ENCODE data around the gene EPB41L2. TPM values are rescaled to one million over a fixed set of nuclear protein-coding genes. Genes with fewer than 3 reads are reported as not detected.

The EPB41L2 gene
- total RNA-seq, 4 donors from 2014 or later: 45.3 to 102 (median 61.9) TPM

DNA sequence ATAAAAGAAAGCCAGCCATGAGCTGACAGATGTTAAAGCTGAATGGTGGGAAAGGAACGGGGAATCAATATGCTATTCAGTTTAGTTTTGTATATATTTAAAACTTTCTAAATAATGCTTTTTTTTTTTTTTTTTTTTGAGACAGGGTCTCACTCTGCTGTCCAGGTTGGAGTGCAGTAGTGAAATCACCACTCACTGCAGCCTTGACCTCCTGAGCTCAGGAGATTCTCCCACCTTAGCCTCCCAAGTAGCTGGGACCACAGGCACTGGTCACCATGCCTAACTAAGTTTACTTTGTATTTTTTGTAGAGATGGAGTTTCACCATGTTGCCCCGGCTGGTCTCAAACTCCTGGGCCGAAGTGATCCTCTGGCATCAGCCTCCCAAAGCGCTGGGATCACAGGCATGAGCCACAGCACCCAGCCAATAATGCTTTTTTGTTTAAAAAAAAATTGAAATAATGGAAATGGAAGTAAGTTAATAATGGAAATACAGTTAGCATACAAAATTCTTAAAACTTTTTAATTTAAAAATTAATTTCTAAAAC is 19.1 kb downstream of the EPB41L2 start:
- intact Hi-C loops (cut with DNase I; ENCODE audit: low total_unique reads) (no loop called here), in situ Hi-C loops (cut with MboI; ENCODE audit: low pct_ligation_motif_present in 1 of 4, low pct_unique_long_range_greater_than_20kb in 1 of 4, low sequenced_read_pairs in 3 of 4) (no loop called here)

DNA sequence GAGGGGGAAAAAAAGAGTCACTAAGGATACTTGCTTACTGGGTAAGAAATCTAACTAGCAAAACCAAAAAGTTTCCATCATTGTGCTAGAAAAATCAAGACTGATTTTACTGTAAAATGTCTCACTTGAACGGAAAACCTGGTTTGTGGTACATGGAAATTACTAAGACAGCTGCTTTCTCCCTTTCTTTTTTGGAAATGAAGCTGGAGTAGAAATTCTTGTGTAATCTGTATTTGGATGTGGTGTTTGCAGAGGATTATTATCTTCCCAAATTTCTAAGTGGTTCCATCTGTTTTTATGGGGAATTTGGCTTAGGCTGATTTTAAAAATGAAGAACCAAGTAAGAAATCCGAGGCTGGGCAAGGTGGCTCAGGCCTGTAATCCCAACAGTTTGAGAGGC is 20.4 kb downstream of the EPB41L2 start:
- Histone ChIP-seq H3K4me3 (no peak overlapping the region), H3K36me3 (no peaks in the 10 kb centered on the region), H3K27me3 (no peaks in the 10 kb centered on the region), H3K27ac (peak overlapping the region in 3 of 4 donors; percentile 6 to 18 (median 16)), H3K4me1 (peaks cover 0 to 21% (median 3%) of the 10 kb centered on the region in 4 donors), H3K9me3 (no peaks in the 10 kb centered on the region)
- in situ Hi-C loops (cut with MboI; ENCODE audit: low pct_ligation_motif_present in 1 of 4, low pct_unique_long_range_greater_than_20kb in 1 of 4, low sequenced_read_pairs in 3 of 4) (no loop called here), intact Hi-C loops (cut with DNase I; ENCODE audit: low total_unique reads) (no loop called here)
- 67 to 79% methylated on average over 2 of the region's 2 CpGs for WGBS, 2 donors (ENCODE audit: low coverage in 1 of 2)
- TF ChIP-seq POLR2A (IDR thresholded peaks at IDR 0.05): no peak
- TF ChIP-seq, protein P1, sequence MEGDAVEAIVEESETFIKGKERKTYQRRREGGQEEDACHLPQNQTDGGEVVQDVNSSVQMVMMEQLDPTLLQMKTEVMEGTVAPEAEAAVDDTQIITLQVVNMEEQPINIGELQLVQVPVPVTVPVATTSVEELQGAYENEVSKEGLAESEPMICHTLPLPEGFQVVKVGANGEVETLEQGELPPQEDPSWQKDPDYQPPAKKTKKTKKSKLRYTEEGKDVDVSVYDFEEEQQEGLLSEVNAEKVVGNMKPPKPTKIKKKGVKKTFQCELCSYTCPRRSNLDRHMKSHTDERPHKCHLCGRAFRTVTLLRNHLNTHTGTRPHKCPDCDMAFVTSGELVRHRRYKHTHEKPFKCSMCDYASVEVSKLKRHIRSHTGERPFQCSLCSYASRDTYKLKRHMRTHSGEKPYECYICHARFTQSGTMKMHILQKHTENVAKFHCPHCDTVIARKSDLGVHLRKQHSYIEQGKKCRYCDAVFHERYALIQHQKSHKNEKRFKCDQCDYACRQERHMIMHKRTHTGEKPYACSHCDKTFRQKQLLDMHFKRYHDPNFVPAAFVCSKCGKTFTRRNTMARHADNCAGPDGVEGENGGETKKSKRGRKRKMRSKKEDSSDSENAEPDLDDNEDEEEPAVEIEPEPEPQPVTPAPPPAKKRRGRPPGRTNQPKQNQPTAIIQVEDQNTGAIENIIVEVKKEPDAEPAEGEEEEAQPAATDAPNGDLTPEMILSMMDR (IDR thresholded peaks at IDR 0.05): no peak
- TF ChIP-seq EP300 (IDR thresholded peaks at IDR 0.05; ENCODE audit: low read depth): no peak
- no peak for TF ChIP-seq POLR2AphosphoS5 (IDR thresholded peaks at IDR 0.05)
- DNase-seq: no peak

More for the DNA sequence above, 19.1 kb downstream of the EPB41L2 start:
- TF ChIP-seq, protein P1 (IDR thresholded peaks at IDR 0.05): no peak
- TF ChIP-seq POLR2AphosphoS5 (IDR thresholded peaks at IDR 0.05): no peak
- TF ChIP-seq EP300 (IDR thresholded peaks at IDR 0.05; ENCODE audit: low read depth): no peak
- TF ChIP-seq POLR2A (IDR thresholded peaks at IDR 0.05): no peak
- WGBS, 2 donors (ENCODE audit: low coverage in 1 of 2): 81 to 88% methylated on average over 4 of the region's 4 CpGs
- Histone ChIP-seq H3K9me3 (no peaks in the 10 kb centered on the region), H3K4me3 (no peak overlapping the region), H3K27ac (no peak overlapping the region), H3K4me1 (peaks cover 0 to 15% (median 3%) of the 10 kb centered on the region in 4 donors), H3K36me3 (no peaks in the 10 kb centered on the region), H3K27me3 (no peaks in the 10 kb centered on the region)
- DNase-seq: no peak

DNA sequence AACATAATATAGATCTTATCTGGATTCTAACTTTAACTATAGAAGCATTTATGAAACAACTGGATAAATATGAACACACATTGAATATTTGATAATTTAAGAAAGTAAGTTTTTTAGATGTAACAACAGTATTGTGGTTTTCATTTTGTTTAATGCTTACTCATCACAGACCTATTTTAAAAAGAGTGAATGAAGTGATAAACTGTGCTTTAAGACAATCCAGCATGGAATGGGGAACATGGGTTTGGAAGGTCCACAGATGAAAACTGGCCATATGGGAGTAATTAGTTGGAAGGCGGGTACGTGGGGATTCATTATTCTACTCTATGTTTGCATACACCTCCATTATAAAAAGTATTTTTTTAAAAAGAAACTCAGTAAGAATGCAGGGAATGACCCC is 21.2 kb downstream of the EPB41L2 start:
- Histone ChIP-seq H3K9me3 (no peaks in the 10 kb centered on the region), H3K27me3 (no peaks in the 10 kb centered on the region), H3K4me3 (no peak overlapping the region), H3K4me1 (peaks cover 0 to 21% (median 5%) of the 10 kb centered on the region in 4 donors), H3K36me3 (no peaks in the 10 kb centered on the region), H3K27ac (no peak overlapping the region)
- intact Hi-C loops (cut with DNase I; ENCODE audit: low total_unique reads) (no loop called here), in situ Hi-C loops (cut with MboI; ENCODE audit: low pct_ligation_motif_present in 1 of 4, low pct_unique_long_range_greater_than_20kb in 1 of 4, low sequenced_read_pairs in 3 of 4) (no loop called here)
- TF ChIP-seq POLR2AphosphoS5 (IDR thresholded peaks at IDR 0.05): no peak
- no peak for TF ChIP-seq POLR2A (IDR thresholded peaks at IDR 0.05)
- TF ChIP-seq, protein P1 (IDR thresholded peaks at IDR 0.05): no peak
- DNase-seq: no peak
- 76 to 97% methylated on average over 2 of the region's 2 CpGs for WGBS, 2 donors (ENCODE audit: low coverage in 1 of 2)

GRCh38 chr6:131040866-131041265 is 22.2 kb downstream of the EPB41L2 start:
- Histone ChIP-seq H3K27ac (no peak overlapping the region), H3K27me3 (no peaks in the 10 kb centered on the region), H3K4me1 (peaks cover 0 to 30% (median 10%) of the 10 kb centered on the region in 4 donors), H3K4me3 (no peak overlapping the region), H3K36me3 (no peaks in the 10 kb centered on the region), H3K9me3 (no peaks in the 10 kb centered on the region)
- 78 to 89% methylated on average over 4 of the region's 4 CpGs for WGBS, 2 donors (ENCODE audit: low coverage in 1 of 2)
- intact Hi-C loops (cut with DNase I; ENCODE audit: low total_unique reads): no loop called here
- no peak for DNase-seq
- no peak for TF ChIP-seq POLR2A (IDR thresholded peaks at IDR 0.05)
- TF ChIP-seq, protein P1 (IDR thresholded peaks at IDR 0.05): no peak
- TF ChIP-seq POLR2AphosphoS5 (IDR thresholded peaks at IDR 0.05): no peak
- no peak for TF ChIP-seq EP300 (IDR thresholded peaks at IDR 0.05; ENCODE audit: low read depth)
- in situ Hi-C loops (cut with MboI; ENCODE audit: low pct_ligation_motif_present in 1 of 4, low pct_unique_long_range_greater_than_20kb in 1 of 4, low sequenced_read_pairs in 3 of 4): no loop called here
